ENCODE results near the gene ABCG8.

DNA sequence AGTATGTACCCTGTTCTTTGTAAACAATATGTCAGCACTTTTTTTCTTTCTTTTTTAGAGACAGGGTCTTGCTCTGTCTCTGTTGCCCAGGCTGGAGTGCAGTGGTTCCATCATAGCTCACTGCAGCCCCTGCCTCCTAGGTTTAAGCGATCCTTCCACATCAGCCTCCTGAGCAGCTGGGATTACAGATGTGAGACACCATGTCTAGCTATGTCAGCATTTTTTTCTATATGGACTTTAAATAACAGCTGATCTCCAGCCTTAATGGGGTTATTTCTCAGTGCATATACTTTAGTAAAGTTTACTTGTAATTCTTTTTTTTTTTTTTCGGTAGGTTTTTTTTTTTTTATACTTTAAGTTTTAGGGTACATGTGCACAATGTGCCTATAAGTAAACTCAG, 26.8 kb upstream of the ABCG8 start:
- TF ChIP-seq POLR2A (IDR thresholded peaks at IDR 0.05): no peak
- TF ChIP-seq, protein P1, sequence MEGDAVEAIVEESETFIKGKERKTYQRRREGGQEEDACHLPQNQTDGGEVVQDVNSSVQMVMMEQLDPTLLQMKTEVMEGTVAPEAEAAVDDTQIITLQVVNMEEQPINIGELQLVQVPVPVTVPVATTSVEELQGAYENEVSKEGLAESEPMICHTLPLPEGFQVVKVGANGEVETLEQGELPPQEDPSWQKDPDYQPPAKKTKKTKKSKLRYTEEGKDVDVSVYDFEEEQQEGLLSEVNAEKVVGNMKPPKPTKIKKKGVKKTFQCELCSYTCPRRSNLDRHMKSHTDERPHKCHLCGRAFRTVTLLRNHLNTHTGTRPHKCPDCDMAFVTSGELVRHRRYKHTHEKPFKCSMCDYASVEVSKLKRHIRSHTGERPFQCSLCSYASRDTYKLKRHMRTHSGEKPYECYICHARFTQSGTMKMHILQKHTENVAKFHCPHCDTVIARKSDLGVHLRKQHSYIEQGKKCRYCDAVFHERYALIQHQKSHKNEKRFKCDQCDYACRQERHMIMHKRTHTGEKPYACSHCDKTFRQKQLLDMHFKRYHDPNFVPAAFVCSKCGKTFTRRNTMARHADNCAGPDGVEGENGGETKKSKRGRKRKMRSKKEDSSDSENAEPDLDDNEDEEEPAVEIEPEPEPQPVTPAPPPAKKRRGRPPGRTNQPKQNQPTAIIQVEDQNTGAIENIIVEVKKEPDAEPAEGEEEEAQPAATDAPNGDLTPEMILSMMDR (IDR thresholded peaks at IDR 0.05): no peak
